ENCODE results near the gene SLC25A45. TPM values are rescaled to one million over a fixed set of nuclear protein-coding genes. Genes with fewer than 3 reads are reported as not detected.
A peak's percentile ranks its signal among the peaks of the same experiment; 100 is the strongest.

SLC25A45 gene
- total RNA-seq, 2 donors from 2014 or later, result 52.4 to 67.2 TPM

- no peaks in the 10 kb centered on the region for H3K27me3 ChIP-seq
- ATAC-seq (no peak), DNase-seq (peak in 1 of 4 donors; percentile 27)
- intact Hi-C loops (cut with DNase I), result loop anchor here (5.0 kb wide), 1 partner anchor 106 kb away; no protein-coding TSS in a partner anchor
- peaks cover 19% of the 10 kb centered on the region for H3K4me1 ChIP-seq
- H3K36me3 ChIP-seq (replicated peaks in 1 of 2; ENCODE audit: insufficient read depth in 1 of 2, low read depth in 2 of 2), result peaks cover 0 to 6% of the 10 kb centered on the region in 2 donors
- no peak overlapping the region for H3K4me3 ChIP-seq
- H3K9me3 ChIP-seq, result no peaks in the 10 kb centered on the region
- H3K27ac ChIP-seq, result no peak overlapping the region
- TF ChIP-seq POLR2A (IDR thresholded peaks at IDR 0.05) (no peak), CTCF (IDR thresholded peaks at IDR 0.05) (no peak)
- 85 to 89% methylated on average over 20 to 27 of the region's 30 CpGs for WGBS, 2 donors
These were observed 26.0 kb downstream of the SLC25A45 start for GRCh38 chr11:65356394-65356972.

- no peak overlapping the region for H3K27ac ChIP-seq
- ATAC-seq (no peak), DNase-seq (peak in 3 of 4 donors; percentile 32 to 48 (median 45))
- H3K27me3 ChIP-seq, result no peaks in the 10 kb centered on the region
- H3K4me3 ChIP-seq, result peak overlapping the region in 1 of 2 donors; percentile 17
- intact Hi-C loops (cut with DNase I), result loop anchor here (5.0 kb wide), 1 partner anchor 106 kb away; no protein-coding TSS in a partner anchor
- 35 to 57% methylated on average over 13 to 35 of the region's 35 CpGs for WGBS, 2 donors
- peaks cover 0 to 8% of the 10 kb centered on the region in 2 donors for H3K36me3 ChIP-seq (replicated peaks in 1 of 2; ENCODE audit: insufficient read depth in 1 of 2, low read depth in 2 of 2)
- H3K4me1 ChIP-seq, result peaks cover 19% of the 10 kb centered on the region
- TF ChIP-seq POLR2A (IDR thresholded peaks at IDR 0.05), result no peak
- TF ChIP-seq CTCF (IDR thresholded peaks at IDR 0.05), result no peak
- H3K9me3 ChIP-seq, result no peaks in the 10 kb centered on the region
These were observed 26.6 kb downstream of the SLC25A45 start for GRCh38 chr11:65355776-65356393.

GRCh38 chr11:65355013-65355775, 27.3 kb downstream of the SLC25A45 start:
- Histone ChIP-seq H3K36me3 (replicated peaks in 1 of 2; ENCODE audit: insufficient read depth in 1 of 2, low read depth in 2 of 2) (peaks cover 0 to 11% of the 10 kb centered on the region in 2 donors), H3K4me1 (peaks cover 19% of the 10 kb centered on the region), H3K4me3 (peak overlapping the region; percentile 11 to 17), H3K27ac (peak overlapping the region in 2 of 4 donors; percentile 53 to 74), H3K9me3 (no peaks in the 10 kb centered on the region), H3K27me3 (no peaks in the 10 kb centered on the region)
- DNase-seq (peak in 3 of 4 donors; percentile 33 to 38 (median 33)), ATAC-seq (peak; percentile 21)
- TF ChIP-seq POLR2A (IDR thresholded peaks at IDR 0.05) (no peak), CTCF (IDR thresholded peaks at IDR 0.05) (no peak)
- intact Hi-C loops (cut with DNase I), result loop anchor here (5.0 kb wide), 1 partner anchor 107 kb away; no protein-coding TSS in a partner anchor
- WGBS, 2 donors, result 3 to 8% methylated on average over 25 to 37 of the region's 47 CpGs

- Histone ChIP-seq H3K4me3 (peak within 1 kb of the TSS; percentile 11 to 46), H3K4me1 (peaks cover 19% of the 10 kb centered on the region)
These were observed 28.0 kb downstream of the SLC25A45 start, which contains the start of gene TIGD3 for GRCh38 chr11:65354265-65355012. TSS of gene TIGD3 (plus strand) at chr11:65354751. CDS start at chr11:65355809, 1,058 bp downstream.

More at GRCh38 chr11:65354265-65355012, 28.0 kb downstream of the SLC25A45 start, which contains the start of gene TIGD3:
- no peaks in the 10 kb centered on the region for H3K9me3 ChIP-seq
- TF ChIP-seq POLR2A (IDR thresholded peaks at IDR 0.05) (peak in 2 of 3 donors; percentile 35 to 46), CTCF (IDR thresholded peaks at IDR 0.05) (no peak)
- ATAC-seq (peak; percentile 97), DNase-seq (peak; percentile 97 to 99 (median 98))
- H3K27ac ChIP-seq, result peak within 1 kb of the TSS in 3 of 4 donors; percentile 26 to 74 (median 53)
- intact Hi-C loops (cut with DNase I), result loop anchor here (5.0 kb wide), 1 partner anchor 108 kb away; no protein-coding TSS in a partner anchor
- H3K36me3 ChIP-seq (replicated peaks in 1 of 2; ENCODE audit: insufficient read depth in 1 of 2, low read depth in 2 of 2), result peaks cover 0 to 15% of the 10 kb centered on the region in 2 donors
- 0 to 1% methylated on average over 20 to 62 of the region's 79 CpGs for WGBS, 2 donors
- no peaks in the 10 kb centered on the region for H3K27me3 ChIP-seq
